Fibroblast of pulmonary artery (primary cell): Measurements from ENCODE around the gene PCLO.

Experiments
- DNase-seq: peaks from one replicate; pipeline ENCODE4 v3.0.0-alpha.2; 2010; ENCODE audit warnings: low read depth
- H3K4me3 ChIP-seq: replicated peaks from 2 replicates; pipeline ENCODE4 v1.5.1; 2011; ENCODE audit warnings: low read depth, mild to moderate bottlenecking, control low read depth, low read length, moderate library complexity
- TF ChIP-seq, protein P1 (sequence below): IDR thresholded peaks from 2 replicates; pipeline ENCODE4 v1.5.1; 2011; ENCODE audit warnings: mild to moderate bottlenecking, control low read depth, low read length, inconsistent platforms; ENCODE audit errors: missing control alignments

The PCLO gene

DNA sequence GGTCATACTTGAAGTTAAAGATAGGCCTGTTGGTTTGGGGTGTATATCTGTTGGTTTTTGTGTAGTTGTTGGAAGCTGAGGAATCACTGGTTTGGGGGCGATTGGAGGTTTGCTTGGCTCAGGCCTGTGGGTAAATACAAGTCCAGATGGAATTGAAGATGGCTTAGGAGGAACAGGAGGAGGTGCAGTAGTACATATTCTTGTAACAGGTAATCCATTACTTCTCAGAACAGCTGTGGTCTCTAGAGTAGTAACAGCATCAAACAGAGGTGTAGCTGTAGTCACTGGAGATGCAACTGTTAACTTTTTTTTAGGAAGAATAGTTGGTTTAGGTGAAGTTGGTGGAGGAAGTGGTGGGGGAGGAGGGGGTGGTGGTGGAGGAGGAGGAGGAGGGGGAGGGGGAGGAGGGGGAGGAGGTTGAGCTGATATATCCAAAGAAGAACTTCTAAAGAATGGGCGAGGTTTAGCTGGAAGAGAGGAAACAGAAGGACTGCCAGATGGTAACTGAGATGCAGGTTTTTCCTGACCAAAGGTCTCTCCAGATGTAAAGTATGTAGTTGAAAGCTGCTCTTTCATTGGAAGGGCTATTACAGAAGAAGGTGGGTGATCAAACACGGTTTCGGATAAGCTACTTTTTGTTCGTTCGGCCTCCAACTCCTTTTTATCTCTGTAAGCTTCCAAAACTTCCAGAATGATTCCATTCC is 209.2 kb downstream of the PCLO start:
- DNase-seq: no peak
- TF ChIP-seq, protein P1, sequence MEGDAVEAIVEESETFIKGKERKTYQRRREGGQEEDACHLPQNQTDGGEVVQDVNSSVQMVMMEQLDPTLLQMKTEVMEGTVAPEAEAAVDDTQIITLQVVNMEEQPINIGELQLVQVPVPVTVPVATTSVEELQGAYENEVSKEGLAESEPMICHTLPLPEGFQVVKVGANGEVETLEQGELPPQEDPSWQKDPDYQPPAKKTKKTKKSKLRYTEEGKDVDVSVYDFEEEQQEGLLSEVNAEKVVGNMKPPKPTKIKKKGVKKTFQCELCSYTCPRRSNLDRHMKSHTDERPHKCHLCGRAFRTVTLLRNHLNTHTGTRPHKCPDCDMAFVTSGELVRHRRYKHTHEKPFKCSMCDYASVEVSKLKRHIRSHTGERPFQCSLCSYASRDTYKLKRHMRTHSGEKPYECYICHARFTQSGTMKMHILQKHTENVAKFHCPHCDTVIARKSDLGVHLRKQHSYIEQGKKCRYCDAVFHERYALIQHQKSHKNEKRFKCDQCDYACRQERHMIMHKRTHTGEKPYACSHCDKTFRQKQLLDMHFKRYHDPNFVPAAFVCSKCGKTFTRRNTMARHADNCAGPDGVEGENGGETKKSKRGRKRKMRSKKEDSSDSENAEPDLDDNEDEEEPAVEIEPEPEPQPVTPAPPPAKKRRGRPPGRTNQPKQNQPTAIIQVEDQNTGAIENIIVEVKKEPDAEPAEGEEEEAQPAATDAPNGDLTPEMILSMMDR: no peak
- no peak overlapping the region for H3K4me3 ChIP-seq

DNA sequence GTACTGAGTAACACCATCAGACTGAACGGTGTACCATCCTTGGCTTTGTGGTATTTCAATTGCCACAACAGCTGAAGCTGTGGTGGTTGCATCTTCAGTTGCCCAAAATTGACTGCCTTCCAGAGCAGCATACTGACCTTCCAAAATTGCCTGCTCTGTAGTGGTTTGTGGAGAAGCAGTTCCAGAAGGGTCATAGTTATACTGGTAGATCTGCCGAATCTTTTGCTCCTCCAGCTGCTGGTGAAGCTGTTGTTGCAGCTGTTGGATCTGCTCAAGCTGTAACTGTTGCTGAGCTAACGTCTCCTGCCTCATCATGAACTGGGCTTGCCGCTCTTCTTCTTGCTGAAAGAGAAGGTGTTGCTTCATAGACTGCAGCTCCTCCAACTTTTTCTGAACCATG is 212.2 kb downstream of the PCLO start:
- TF ChIP-seq, protein P1: no peak
- no peak overlapping the region for H3K4me3 ChIP-seq
- DNase-seq: no peak

DNA sequence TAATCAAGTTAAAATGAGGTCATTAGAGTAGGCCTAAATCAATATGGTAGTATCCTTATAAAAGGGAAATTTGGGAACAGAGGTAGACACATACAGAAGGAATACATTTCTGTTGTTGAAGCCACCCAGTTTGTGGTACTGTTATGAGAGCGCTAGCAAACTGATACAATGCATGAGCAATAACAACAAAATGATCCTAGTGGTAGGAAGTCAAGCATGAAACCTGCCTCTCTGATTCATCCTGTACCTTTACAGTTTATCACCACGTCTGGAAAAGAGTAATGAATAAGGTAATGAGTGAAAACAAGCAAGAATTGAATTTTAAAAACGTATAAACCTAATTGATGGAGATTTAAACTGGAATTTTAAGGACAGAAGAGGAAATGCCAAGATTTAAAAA is 217.2 kb downstream of the PCLO start:
- TF ChIP-seq, protein P1: no peak
- no peak for DNase-seq
- no peak overlapping the region for H3K4me3 ChIP-seq

DNA sequence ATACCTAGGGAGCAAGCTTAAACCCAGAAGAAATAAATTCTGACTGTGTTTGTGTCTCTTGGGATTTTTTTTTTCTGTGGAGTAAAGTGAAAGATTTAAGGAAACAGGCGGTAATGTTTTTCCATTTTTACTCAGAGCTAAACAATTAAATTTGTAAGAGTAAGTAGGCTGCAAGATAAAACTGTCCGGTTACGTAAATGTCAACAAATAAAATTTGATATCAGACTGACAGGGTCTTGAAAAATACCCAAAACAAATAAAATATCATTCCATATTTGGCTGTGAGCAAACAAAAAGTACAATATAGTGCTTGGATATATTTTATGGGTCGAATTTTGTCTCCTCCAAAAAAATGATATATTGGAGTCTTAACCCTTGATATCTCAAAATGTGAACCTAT is 217.6 kb downstream of the PCLO start:
- H3K4me3 ChIP-seq: no peak overlapping the region
- TF ChIP-seq, protein P1: no peak
- DNase-seq: no peak

DNA sequence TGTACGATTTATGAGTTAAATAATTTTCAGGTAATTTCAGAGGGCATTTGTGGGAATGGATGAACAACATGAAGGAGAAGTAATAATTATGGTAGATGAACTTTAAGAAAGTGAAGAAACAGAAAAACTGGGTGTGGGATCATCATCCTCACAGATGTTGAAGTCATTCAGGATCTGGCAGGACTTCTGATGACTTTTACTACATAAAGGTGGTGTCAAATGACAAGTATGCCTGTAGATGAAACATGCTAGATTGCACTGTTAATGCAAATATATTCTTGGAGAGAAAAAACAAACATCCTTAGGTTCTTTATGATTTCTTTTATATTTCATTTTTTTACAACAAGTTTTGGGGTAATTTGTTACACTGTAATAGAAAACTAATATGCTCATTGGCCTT is 230.2 kb downstream of the PCLO start:
- DNase-seq: no peak
- TF ChIP-seq, protein P1: no peak
- no peak overlapping the region for H3K4me3 ChIP-seq

DNA sequence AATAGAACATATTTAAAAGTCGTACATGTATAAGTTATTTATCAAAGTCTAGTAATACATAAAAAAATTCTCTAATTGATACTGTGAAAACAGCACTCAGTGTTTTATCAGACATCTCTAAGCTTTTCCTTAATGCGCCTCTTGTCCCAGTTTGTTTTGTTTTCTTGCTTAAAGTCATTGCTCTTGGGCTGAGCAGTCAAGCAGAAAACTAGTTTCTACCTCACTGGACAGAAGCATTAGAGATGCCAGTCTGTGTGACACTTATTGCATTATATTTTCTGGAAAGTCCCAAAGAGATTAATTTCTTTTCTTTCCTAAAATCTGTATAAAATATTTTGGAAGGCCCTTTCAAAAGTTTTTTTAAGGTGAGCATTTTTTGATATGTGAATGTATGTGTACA is 236.2 kb downstream of the PCLO start:
- DNase-seq: no peak
- TF ChIP-seq, protein P1: no peak
- H3K4me3 ChIP-seq: no peak overlapping the region

DNA sequence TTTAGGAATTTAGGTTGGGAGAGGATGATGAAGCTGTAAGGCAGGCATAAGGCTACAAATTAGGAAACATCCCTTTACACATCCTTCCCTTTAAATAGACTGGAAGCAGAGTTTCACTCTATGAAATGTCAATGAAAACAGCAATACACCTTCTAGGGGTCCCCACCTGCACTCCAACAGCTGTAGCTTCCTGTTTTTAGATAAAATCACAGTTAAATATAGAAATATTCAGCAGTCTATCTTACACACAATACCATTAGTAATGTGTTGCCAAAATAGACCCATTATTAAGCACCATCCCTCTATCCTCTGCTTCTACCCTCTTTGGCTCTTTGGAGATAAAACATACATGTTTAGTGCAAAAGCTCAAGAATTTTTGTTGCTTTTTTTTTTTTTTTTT is 237.4 kb downstream of the PCLO start:
- H3K4me3 ChIP-seq: no peak overlapping the region
- no peak for DNase-seq
- TF ChIP-seq, protein P1: no peak
